NAMALWA (cell line): ENCODE data around the gene KANSL3.
"Not testable (repeated sequence)": the region's sequence is repeated elsewhere in the genome, so short reads cannot be mapped to it uniquely, and the experiment has no call there.

Source experiments
- DNase-seq: peaks from one replicate; pipeline ENCODE4 v3.0.0-alpha.2; 2015; ENCODE audit warnings: low spot score

The KANSL3 gene

GRCh38 chr2:96654791-96655190, 16.7 kb upstream of the KANSL3 start:
- not testable (repeated sequence) for DNase-seq

- DNase-seq, result no peak
Measured at GRCh38 chr2:96651793-96652192, 13.7 kb upstream of the KANSL3 start.

- DNase-seq, result no peak
Measured at GRCh38 chr2:96649342-96649741, 11.2 kb upstream of the KANSL3 start.

GRCh38 chr2:96648306-96648930, 10.3 kb upstream of the KANSL3 start:
- no peak for DNase-seq

GRCh38 chr2:96647681-96648080, 9.6 kb upstream of the KANSL3 start:
- no peak for DNase-seq

GRCh38 chr2:96642564-96643360, 4.7 kb upstream of the KANSL3 start, which contains the start of gene FER1L5:
Gene FER1L5, plus strand, starts transcription at chr2:96642764. Its CDS starts 73 bp downstream, at chr2:96642837.
- no peak for DNase-seq

- DNase-seq, result peak; percentile 76
Measured at GRCh38 chr2:96637385-96638143, 548 bp downstream of the KANSL3 start.

GRCh38 chr2:96636551-96637171, 1.5 kb downstream of the KANSL3 start:
- no peak for DNase-seq

GRCh38 chr2:96633641-96634040, 4.5 kb downstream of the KANSL3 start:
- no peak for DNase-seq

- DNase-seq, result no peak
Measured at GRCh38 chr2:96631804-96632435, 6.2 kb downstream of the KANSL3 start.

- no peak for DNase-seq
Measured at GRCh38 chr2:96626553-96626942, 11.6 kb downstream of the KANSL3 start.

- DNase-seq, result no peak
Measured at GRCh38 chr2:96625571-96626552, 12.2 kb downstream of the KANSL3 start.

- DNase-seq, result no peak
Measured at GRCh38 chr2:96623116-96623515, 15.0 kb downstream of the KANSL3 start.

- no peak for DNase-seq
Measured at GRCh38 chr2:96622544-96622943, 15.6 kb downstream of the KANSL3 start.

- no peak for DNase-seq
Measured at GRCh38 chr2:96618596-96619283, 19.4 kb downstream of the KANSL3 start.

GRCh38 chr2:96617012-96617411, 21.1 kb downstream of the KANSL3 start:
- no peak for DNase-seq

GRCh38 chr2:96616535-96616934, 21.6 kb downstream of the KANSL3 start:
- no peak for DNase-seq

- no peak for DNase-seq
Measured at GRCh38 chr2:96616128-96616527, 22.0 kb downstream of the KANSL3 start.

- DNase-seq, result no peak
Measured at GRCh38 chr2:96608469-96609455, 29.4 kb downstream of the KANSL3 start.
